RWPE1 (cell line): ENCODE measurements around the gene WDR4.

Experiments
- CTCF ChIA-PET: fragments of 350-600 bp; sonication (Branson Sonifier 250); formaldehyde crosslinking; extraction: SDS; loops from one replicate; lab custom pipeline; 2021; lab: Yijun Ruan, JAX
- POLR2A ChIA-PET: fragments of 400-600 bp; formaldehyde crosslinking; extraction: SDS; loops from one replicate; lab custom pipeline; 2020; ENCODE audit warnings: antibody characterized with exemption; ENCODE audit not compliant: low non-redundant PET; lab: Yijun Ruan, JAX
- DNase-seq: peaks from one replicate; pipeline ENCODE4 v3.0.0; 2012; ENCODE audit warnings: low spot score
- H3K27ac ChIP-seq: fragments of 450-650 bp; 2 replicates; pipeline ENCODE4 v1.5.1; 2017
- TF ChIP-seq, protein P1 (sequence below): fragments of 450-650 bp; conservative IDR thresholded peaks from 2 replicates; pipeline ENCODE4 v1.5.1; 2017; ENCODE audit warnings: low read depth, mild to moderate bottlenecking

Gene WDR4

DNA sequence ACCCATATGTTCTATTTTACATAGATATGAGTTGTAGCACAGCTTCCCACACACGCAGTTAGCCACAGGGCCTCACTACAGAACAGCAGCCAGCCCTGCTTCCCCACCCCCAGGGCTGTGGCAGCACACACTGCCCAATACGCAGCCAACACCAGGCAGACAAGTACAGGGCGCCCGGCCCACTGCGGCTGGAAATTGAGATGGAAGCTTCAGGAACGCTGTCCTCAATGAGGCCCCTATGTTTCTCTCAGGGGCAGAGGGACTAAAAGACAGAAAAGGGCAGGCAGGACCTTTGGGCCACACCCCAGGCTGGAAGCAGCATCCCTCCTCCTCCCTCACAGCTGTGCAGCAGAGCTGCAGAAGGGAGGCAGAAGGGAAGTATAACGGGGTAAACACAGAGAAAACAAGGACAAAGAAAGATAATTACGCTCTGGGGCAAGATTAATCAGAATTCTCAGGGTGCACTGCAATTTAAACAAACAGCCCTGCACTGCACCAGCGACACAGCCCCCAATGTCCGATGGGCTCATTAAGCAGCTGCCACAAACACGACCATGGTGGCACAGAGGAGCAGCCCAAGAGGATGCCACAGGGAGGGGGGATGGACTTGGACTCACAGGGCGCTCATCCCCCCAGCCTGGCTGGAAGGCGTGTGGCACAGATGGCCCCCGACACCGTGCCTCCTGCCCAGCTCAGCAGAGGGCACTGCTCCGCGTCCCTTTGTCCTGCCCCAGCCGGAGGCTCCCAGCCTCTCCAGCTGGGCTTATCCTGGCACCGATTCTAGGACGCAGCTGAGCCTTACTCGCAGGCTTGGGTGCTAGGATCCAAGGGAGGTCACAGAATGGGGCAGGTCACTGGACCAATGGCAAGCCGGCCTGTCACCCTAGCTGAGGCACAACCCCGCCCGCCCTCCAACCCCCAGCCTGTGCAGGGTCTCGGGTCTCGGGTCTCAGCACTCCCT lies 14.2 kb downstream of the WDR4 start:
- ChIA-PET POLR2A (interaction anchor here (0.6 kb wide), 1 partner anchor 8 kb away, joined by 9 read pairs; no protein-coding TSS in a partner anchor), CTCF (no interaction called here)
- DNase-seq = no peak
- peak overlapping the region; percentile 23 for H3K27ac ChIP-seq
- TF ChIP-seq, protein P1, sequence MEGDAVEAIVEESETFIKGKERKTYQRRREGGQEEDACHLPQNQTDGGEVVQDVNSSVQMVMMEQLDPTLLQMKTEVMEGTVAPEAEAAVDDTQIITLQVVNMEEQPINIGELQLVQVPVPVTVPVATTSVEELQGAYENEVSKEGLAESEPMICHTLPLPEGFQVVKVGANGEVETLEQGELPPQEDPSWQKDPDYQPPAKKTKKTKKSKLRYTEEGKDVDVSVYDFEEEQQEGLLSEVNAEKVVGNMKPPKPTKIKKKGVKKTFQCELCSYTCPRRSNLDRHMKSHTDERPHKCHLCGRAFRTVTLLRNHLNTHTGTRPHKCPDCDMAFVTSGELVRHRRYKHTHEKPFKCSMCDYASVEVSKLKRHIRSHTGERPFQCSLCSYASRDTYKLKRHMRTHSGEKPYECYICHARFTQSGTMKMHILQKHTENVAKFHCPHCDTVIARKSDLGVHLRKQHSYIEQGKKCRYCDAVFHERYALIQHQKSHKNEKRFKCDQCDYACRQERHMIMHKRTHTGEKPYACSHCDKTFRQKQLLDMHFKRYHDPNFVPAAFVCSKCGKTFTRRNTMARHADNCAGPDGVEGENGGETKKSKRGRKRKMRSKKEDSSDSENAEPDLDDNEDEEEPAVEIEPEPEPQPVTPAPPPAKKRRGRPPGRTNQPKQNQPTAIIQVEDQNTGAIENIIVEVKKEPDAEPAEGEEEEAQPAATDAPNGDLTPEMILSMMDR = no peak

- H3K27ac ChIP-seq = peak overlapping the region; percentile 23
- POLR2A ChIA-PET = interaction anchor here (0.6 kb wide), 1 partner anchor 8 kb away, joined by 9 read pairs; no protein-coding TSS in a partner anchor
- CTCF ChIA-PET = no interaction called here
- no peak for DNase-seq
- TF ChIP-seq, protein P1 = no peak
Observed at GRCh38 chr21:42864286-42864685, 15.1 kb downstream of the WDR4 start.

GRCh38 chr21:42863504-42863870 lies 15.9 kb downstream of the WDR4 start:
- TF ChIP-seq, protein P1 = no peak
- POLR2A ChIA-PET = no interaction called here

DNA sequence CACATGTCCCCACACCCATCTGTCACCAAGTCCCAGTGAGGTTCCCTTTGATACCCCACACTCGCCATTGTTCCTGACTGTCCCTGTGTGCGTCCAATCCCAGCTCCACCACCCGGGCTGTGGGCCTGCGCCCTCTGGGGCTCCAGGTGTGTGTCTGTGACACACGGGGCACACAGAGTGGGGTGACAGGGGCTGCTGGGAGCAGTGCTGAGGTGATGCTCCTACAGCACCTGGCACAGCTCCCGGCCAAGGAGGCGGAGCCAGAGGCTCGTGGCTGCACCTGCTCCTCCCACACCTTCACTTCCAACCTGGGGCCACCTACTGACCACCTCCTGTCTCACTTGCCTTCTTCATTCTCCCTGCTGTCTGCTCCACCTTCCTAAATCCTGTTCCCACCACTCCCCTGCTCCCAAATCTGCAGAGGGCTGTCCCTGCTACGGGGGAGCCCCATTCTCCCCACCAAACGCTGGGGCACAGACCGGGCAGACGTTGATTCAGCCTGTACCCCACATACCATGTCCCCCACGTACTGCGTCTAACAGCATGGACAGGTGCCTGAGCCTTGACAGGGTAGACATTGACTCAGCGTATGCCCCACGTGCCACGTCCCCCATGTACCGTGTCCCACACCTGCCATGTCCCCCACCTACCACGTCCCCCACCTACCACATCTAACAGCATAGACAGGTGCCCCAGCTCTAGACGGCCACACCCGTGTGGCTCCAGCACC lies 16.4 kb downstream of the WDR4 start:
- no peak for DNase-seq
- CTCF ChIA-PET = no interaction called here
- TF ChIP-seq, protein P1 = no peak

More at GRCh38 chr21:42863504-42863870, 15.9 kb downstream of the WDR4 start:
- peak overlapping the region; percentile 39 for H3K27ac ChIP-seq
- no peak for DNase-seq
- CTCF ChIA-PET = no interaction called here

DNA sequence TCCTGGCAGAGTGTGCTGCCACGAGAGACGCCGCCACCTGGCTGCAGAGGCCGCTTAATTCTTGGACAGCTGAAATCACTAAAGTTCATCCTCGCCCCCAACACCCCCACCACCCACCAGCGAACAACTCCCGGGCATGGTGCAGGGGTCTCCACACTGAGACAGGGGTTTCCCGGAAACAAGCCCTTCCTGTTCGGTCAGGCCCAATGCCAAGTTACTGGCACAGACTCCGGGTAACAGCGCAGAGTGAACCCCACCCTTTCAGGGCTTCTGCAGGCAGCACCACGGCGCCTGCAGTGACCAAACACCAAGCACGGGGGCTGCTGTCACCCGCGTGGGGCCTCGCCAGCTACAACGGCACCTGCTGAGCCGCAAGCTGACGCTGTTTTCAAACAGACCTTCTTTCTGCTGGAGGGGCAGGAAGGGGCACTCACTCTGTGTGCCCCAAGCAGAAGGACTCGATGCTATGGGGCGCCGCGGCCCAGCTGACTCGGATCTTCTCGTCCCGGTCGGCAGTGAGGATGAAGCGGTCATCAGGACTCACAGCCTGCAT lies 17.4 kb downstream of the WDR4 start:
- ChIA-PET CTCF (no interaction called here), POLR2A (no interaction called here)
- TF ChIP-seq, protein P1 = no peak
- DNase-seq = no peak
- no peak overlapping the region for H3K27ac ChIP-seq

More for the DNA sequence above, 16.4 kb downstream of the WDR4 start:
- POLR2A ChIA-PET = no interaction called here
- peak overlapping the region; percentile 39 for H3K27ac ChIP-seq

DNA sequence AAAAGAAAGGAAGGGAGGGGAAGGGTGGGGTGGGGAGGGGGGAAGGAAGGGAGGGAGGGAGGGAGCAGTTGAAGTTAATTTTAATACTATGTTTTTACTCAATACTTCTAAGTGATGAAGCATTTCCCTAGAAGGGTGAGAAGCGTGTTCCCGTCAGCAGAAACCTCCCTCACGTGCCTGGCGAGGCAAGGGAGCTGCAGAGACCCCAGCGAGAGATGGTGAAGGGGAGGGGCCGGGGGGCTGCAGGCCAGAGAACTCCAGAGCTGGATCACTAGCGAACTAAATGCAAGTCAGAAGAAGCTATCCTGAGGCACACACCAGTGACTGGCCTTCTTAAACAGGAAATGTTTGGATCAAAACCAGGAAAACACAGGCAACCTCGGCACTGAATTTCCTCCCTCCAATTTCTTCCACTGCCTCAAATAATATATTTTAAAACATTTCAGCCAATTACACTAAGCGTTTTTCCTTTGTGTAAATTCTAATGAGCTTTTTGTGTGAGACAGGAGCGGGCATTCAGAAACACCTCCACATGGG lies 18.0 kb downstream of the WDR4 start:
- POLR2A ChIA-PET = no interaction called here
- CTCF ChIA-PET = no interaction called here
- no peak for DNase-seq
- TF ChIP-seq, protein P1 = no peak
- H3K27ac ChIP-seq = no peak overlapping the region
